MM.1S (cell line): Measurements from ENCODE around the gene MCOLN2.

Experiments
- DNase-seq: peaks from one replicate; pipeline ENCODE4 v3.0.0-alpha.2; 2015
- H2AFZ ChIP-seq: fragments of 300-600 bp; sonication (generic); 2 replicates; pipeline ENCODE4 v1.6.0; 2016; ENCODE audit warnings: antibody characterized with exemption, low read length
- H3F3A ChIP-seq: fragments of 300-600 bp; sonication (generic); 2 replicates; pipeline ENCODE4 v1.6.1; 2016; ENCODE audit warnings: mild to moderate bottlenecking, antibody characterized with exemption, low read length, moderate library complexity, mixed read lengths; ENCODE audit not compliant: insufficient read depth
- H3K27ac ChIP-seq: fragments of 300-600 bp; sonication (generic); 2 replicates; pipeline ENCODE4 v1.5.1; 2016; ENCODE audit warnings: mild to moderate bottlenecking, low read length
- H3K27me3 ChIP-seq: fragments of 300-600 bp; sonication (generic); replicated peaks from 2 replicates; pipeline ENCODE4 v1.6.0; 2016; ENCODE audit warnings: low read length; ENCODE audit not compliant: insufficient read depth
- H3K36me3 ChIP-seq: fragments of 300-600 bp; sonication (generic); replicated peaks from 2 replicates; pipeline ENCODE4 v1.6.1; 2016; ENCODE audit warnings: mild to moderate bottlenecking, low read length, mixed read lengths; ENCODE audit not compliant: insufficient read depth
- H3K4me1 ChIP-seq: fragments of 300-600 bp; sonication (generic); 2 replicates; pipeline ENCODE4 v1.6.1; 2016; ENCODE audit warnings: low read length, mixed read lengths
- H3K4me2 ChIP-seq: fragments of 300-600 bp; sonication (generic); 2 replicates; pipeline ENCODE4 v1.6.0; 2016; ENCODE audit warnings: low read depth, low read length
- H3K4me3 ChIP-seq: fragments of 300-600 bp; sonication (generic); 2 replicates; pipeline ENCODE4 v1.5.1; 2016; ENCODE audit warnings: low read length, mixed read lengths
- H3K79me2 ChIP-seq: fragments of 300-600 bp; sonication (generic); 2 replicates; pipeline ENCODE4 v1.6.1; 2016; ENCODE audit warnings: mixed run types, low read length, mixed read lengths
- H3K9ac ChIP-seq: fragments of 300-600 bp; sonication (generic); 2 replicates; pipeline ENCODE4 v1.6.1; 2016; ENCODE audit warnings: low read length, mixed read lengths
- H3K9me2 ChIP-seq: fragments of 300-600 bp; sonication (generic); replicated peaks from 2 replicates; pipeline ENCODE4 v1.6.1; 2016; ENCODE audit warnings: mild to moderate bottlenecking, low read length, mixed read lengths; ENCODE audit not compliant: insufficient read depth
- H3K9me3 ChIP-seq: fragments of 300-600 bp; sonication (generic); replicated peaks from 2 replicates; pipeline ENCODE4 v1.6.1; 2016; ENCODE audit warnings: mild to moderate bottlenecking, low read length, mixed read lengths; ENCODE audit not compliant: insufficient read depth
- H4K20me1 ChIP-seq: fragments of 300-600 bp; sonication (generic); 2 replicates; pipeline ENCODE4 v1.6.1; 2016; ENCODE audit warnings: mild to moderate bottlenecking, low read length, moderate library complexity, mixed read lengths; ENCODE audit not compliant: insufficient read depth
- EZH2 ChIP-seq: fragments of 300-600 bp; sonication (generic); optimal IDR thresholded peaks from 2 replicates; pipeline ENCODE3; 2017; ENCODE audit warnings: low read depth, mild to moderate bottlenecking, antibody characterized with exemption, low read length, mixed read lengths
- EZH2phosphoT487 ChIP-seq: fragments of 300-600 bp; sonication (generic); IDR thresholded peaks from 2 replicates; pipeline ENCODE4 v1.6.1; 2018; ENCODE audit warnings: antibody characterized with exemption, low read length
- TF ChIP-seq, protein P1 (sequence below): fragments of 300-600 bp; sonication (generic); IDR thresholded peaks from 2 replicates; pipeline ENCODE4 v1.5.1; 2016; ENCODE audit warnings: antibody characterized with exemption, low read length, mixed read lengths

The MCOLN2 gene

DNA sequence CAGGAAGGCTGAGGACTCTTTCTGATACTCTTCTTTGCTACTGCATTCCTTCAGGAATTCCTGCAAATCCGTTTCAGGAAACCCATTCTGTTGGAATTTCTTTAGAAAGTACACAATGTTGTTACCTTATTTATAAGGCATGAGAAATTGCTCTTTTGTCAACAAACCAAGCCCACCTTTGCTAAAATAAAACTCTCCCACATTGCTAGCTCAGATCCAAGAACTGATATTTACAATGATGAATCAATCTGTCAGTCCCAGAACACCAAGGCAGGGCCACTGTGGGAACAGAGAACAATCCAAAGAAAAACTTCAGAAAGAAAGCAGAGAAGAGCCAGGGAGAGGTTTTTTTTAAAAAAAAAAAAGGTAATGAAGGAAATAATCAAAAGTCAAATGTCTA lies 67.3 kb downstream of the MCOLN2 start:
- no peaks in the 10 kb centered on the region for H3K4me1 ChIP-seq
- no peak for DNase-seq
- TF ChIP-seq EZH2, result no peak
- H3K36me3 ChIP-seq, result no peaks in the 10 kb centered on the region
- no peaks in the 10 kb centered on the region for H3F3A ChIP-seq
- no peaks in the 10 kb centered on the region for H3K79me2 ChIP-seq
- H3K4me3 ChIP-seq, result no peak overlapping the region
- H3K27me3 ChIP-seq, result no peaks in the 10 kb centered on the region
- H3K9ac ChIP-seq, result no peak overlapping the region
- H3K4me2 ChIP-seq, result no peak overlapping the region
- H4K20me1 ChIP-seq, result no peaks in the 10 kb centered on the region
- no peaks in the 10 kb centered on the region for H3K9me2 ChIP-seq
- H3K9me3 ChIP-seq, result no peaks in the 10 kb centered on the region
- no peak overlapping the region for H3K27ac ChIP-seq
- no peak overlapping the region for H2AFZ ChIP-seq

- Histone ChIP-seq H3K4me2 (no peak overlapping the region), H3K4me3 (no peak overlapping the region), H3K36me3 (no peaks in the 10 kb centered on the region), H3K9me3 (no peaks in the 10 kb centered on the region), H2AFZ (no peak overlapping the region), H3K9ac (no peak overlapping the region), H3K79me2 (no peaks in the 10 kb centered on the region), H3F3A (no peaks in the 10 kb centered on the region), H3K27ac (no peak overlapping the region), H4K20me1 (no peaks in the 10 kb centered on the region), H3K9me2 (no peaks in the 10 kb centered on the region), H3K27me3 (no peaks in the 10 kb centered on the region), H3K4me1 (no peaks in the 10 kb centered on the region)
- no peak for DNase-seq
- no peak for TF ChIP-seq EZH2
- no peak for TF ChIP-seq EZH2phosphoT487
- TF ChIP-seq, protein P1, sequence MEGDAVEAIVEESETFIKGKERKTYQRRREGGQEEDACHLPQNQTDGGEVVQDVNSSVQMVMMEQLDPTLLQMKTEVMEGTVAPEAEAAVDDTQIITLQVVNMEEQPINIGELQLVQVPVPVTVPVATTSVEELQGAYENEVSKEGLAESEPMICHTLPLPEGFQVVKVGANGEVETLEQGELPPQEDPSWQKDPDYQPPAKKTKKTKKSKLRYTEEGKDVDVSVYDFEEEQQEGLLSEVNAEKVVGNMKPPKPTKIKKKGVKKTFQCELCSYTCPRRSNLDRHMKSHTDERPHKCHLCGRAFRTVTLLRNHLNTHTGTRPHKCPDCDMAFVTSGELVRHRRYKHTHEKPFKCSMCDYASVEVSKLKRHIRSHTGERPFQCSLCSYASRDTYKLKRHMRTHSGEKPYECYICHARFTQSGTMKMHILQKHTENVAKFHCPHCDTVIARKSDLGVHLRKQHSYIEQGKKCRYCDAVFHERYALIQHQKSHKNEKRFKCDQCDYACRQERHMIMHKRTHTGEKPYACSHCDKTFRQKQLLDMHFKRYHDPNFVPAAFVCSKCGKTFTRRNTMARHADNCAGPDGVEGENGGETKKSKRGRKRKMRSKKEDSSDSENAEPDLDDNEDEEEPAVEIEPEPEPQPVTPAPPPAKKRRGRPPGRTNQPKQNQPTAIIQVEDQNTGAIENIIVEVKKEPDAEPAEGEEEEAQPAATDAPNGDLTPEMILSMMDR, result no peak
Observed at GRCh38 chr1:84928979-84929378, 67.9 kb downstream of the MCOLN2 start.

GRCh38 chr1:84923317-84923716 lies 73.6 kb downstream of the MCOLN2 start:
- no peaks in the 10 kb centered on the region for H3K27me3 ChIP-seq
- no peaks in the 10 kb centered on the region for H3K4me1 ChIP-seq
- no peak for DNase-seq
- H2AFZ ChIP-seq, result no peak overlapping the region
- no peak overlapping the region for H3K9ac ChIP-seq
- no peak overlapping the region for H3K4me2 ChIP-seq
- H3K79me2 ChIP-seq, result no peaks in the 10 kb centered on the region
- no peak overlapping the region for H3K4me3 ChIP-seq
- TF ChIP-seq EZH2phosphoT487 (no peak), EZH2 (no peak)
- TF ChIP-seq, protein P1, result no peak
- H4K20me1 ChIP-seq, result no peaks in the 10 kb centered on the region
- H3F3A ChIP-seq, result no peaks in the 10 kb centered on the region
- no peaks in the 10 kb centered on the region for H3K36me3 ChIP-seq
- no peak overlapping the region for H3K27ac ChIP-seq
- H3K9me2 ChIP-seq, result no peaks in the 10 kb centered on the region
- no peaks in the 10 kb centered on the region for H3K9me3 ChIP-seq

DNA sequence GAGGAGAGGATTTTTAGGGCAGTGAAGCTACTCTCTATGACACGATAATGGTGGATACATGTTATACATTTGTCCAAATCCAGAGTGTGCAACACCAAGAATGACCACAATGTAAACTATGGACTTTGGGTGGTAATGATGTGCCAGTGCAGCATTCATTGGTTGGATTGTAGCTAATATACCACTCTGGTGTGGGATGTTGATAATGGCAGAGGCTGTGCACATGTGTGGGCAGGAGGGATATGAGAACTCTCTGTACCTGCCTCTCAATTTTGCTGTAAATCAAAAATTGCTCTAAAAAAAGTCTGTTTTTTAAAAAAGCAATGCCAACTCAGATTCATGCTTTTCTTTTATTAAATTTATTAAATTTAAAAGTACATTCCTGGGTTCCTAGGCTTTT lies 76.8 kb downstream of the MCOLN2 start:
- DNase-seq, result no peak
- Histone ChIP-seq H3K9me3 (no peaks in the 10 kb centered on the region), H2AFZ (no peak overlapping the region), H3K4me3 (no peak overlapping the region), H3K36me3 (no peaks in the 10 kb centered on the region), H3K4me2 (no peak overlapping the region), H3F3A (no peaks in the 10 kb centered on the region), H3K9ac (no peak overlapping the region), H4K20me1 (no peaks in the 10 kb centered on the region), H3K9me2 (no peaks in the 10 kb centered on the region), H3K27me3 (no peaks in the 10 kb centered on the region), H3K79me2 (no peaks in the 10 kb centered on the region), H3K27ac (no peak overlapping the region), H3K4me1 (no peaks in the 10 kb centered on the region)
- TF ChIP-seq, protein P1, result no peak
- TF ChIP-seq EZH2phosphoT487 (no peak), EZH2 (no peak)
